Stimulated activated CD4-positive, alpha-beta T cell treated with anti-CD3 and anti-CD28 coated beads, Interleukin-4, amount 100 ng/mL, for 4 hours (primary cell): Measurements from ENCODE around the gene NSMCE4A.
"Not testable (repeated sequence)": the region's sequence is repeated elsewhere in the genome, so short reads cannot be mapped to it uniquely, and the experiment has no call there.

Experiments used
- DNase-seq, 2 experiments: peaks; one replicate each; pipeline ENCODE4 v3.0.0-alpha.2; 2020

NSMCE4A gene, protein sequence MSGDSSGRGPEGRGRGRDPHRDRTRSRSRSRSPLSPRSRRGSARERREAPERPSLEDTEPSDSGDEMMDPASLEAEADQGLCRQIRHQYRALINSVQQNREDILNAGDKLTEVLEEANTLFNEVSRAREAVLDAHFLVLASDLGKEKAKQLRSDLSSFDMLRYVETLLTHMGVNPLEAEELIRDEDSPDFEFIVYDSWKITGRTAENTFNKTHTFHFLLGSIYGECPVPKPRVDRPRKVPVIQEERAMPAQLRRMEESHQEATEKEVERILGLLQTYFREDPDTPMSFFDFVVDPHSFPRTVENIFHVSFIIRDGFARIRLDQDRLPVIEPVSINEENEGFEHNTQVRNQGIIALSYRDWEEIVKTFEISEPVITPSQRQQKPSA

DNA sequence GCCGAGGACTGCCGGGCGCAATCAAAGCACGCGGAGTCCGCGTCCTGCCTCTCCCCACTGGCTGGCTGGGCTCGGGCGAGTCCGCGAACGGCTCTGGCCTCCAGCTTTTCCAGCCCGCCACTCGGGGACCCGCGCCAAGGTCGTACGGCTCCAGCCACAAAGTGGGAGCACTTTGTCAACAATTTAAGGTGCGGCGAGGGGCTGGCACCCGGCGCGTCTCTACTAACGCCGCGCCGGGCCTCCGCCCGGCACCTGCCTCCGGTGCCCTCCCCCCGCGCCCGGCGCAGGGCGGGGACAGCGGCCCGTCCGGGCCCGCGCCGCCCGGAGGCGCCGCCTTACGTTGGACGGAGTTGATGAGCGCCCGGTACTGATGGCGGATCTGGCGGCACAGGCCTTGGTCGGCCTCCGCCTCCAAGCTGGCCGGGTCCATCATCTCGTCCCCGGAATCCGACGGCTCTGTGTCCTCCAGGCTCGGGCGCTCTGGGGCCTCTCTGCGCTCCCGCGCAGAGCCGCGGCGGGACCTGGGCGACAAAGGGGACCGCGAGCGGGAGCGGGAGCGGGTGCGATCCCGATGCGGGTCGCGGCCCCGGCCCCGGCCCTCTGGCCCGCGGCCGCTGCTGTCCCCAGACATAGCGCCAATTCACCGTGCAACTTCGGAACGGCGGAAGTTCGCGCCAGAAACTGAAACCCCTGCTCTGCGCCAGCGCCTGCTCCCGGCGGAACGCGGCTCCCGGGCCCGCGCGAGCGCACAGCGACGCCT lies at the start of gene NSMCE4A:
TSS of gene NSMCE4A (minus strand) at position 683 of the 760 bp plus-strand sequence. CDS start at position 631, 52 bp downstream.
- peak; percentile 68 to 78 for DNase-seq

DNA sequence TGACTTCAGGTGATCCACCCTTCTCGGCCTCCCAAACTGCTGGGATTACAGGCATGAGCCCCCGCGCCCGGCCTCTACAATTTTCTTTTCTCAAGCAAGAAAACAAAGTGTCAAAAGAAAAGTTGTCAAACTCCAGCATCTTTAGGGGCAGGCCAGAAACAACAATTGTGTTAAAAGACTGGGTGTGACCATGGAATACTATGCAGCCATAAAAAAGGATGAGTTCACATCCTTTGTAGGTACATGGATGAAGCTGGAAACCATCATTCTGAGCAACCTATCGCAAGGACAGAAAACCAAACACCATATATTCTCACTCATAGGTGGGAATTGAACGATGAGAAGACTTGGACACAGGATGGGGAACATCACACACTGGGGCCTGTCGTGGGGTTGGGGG lies 48.2 kb upstream of the NSMCE4A start:
- not testable (repeated sequence) for DNase-seq

DNA sequence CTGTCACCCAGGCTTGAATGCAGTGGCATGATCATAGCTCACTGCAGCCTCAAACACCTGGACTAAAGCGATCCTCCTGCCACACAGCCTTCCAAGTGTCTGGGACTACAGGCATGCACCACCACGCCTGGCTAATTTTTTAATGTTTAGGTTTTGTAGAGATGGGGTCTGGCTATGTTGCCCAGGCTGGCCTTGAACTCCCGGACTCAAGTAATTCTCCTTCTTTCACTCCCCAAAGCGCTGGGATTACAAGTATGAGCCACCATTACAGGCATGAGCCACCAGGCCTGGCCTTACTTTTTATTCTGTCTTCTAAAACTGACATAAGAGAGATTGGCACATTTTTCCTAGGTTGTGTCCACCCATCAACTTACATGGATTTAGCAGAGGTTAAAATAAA lies 47.3 kb upstream of the NSMCE4A start:
- no peak for DNase-seq

DNA sequence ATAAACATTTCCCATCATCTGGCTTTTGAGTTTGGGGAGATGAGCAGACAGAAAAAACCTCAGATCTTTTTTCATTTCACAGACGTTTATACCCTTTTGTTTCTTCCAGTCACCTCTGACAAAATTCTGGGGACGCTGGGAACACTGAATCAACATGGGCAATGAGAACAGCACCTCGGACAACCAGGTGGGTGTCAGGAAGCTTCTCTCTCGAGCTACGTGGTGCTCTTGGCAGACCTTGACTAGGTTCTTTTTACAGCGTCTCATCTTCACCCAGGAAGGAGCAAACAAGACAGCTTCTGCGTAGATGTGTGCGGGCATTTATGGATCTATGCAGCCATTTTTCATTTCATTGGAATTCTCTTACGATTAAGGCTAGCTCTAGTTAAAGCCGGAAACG lies 46.8 kb upstream of the NSMCE4A start:
- no peak for DNase-seq

DNA sequence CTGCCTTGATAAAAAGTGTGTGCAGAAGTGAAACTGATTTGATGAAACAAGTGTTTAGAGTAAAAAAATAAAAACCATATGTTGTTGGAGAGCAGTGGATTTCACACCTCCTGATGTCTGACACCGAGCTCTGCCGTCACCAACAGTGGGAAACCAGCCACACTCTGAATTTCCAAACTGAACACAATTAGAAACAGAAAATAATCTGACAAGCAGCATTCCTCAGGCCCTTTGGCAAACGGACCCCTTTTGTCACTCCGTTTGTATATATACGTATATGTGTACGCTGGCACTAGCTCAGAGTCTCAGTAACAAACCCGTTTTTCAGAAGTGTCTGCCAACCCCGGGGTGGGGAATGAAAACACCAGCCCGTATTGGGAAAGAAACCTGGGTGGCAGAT lies 46.4 kb upstream of the NSMCE4A start:
- no peak for DNase-seq

DNA sequence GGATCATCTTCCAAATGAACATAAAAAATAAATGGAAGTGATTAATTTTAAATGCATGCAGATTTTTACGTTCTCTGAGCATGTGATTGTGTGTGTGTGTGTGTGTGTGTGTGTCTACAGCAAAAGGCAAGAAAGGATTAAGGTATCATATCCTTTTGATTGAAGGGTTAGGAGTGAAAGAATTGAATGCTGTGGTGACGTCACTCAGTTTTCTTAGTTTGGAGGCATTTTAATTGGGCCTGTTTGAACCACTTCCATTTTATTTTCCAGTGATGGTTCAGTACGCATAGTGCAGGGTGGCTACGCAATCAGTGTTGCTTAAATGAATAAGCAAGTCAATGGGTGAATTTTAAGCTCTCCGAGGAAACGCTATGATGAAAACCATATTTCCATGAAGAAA lies 45.2 kb upstream of the NSMCE4A start:
- no peak for DNase-seq

DNA sequence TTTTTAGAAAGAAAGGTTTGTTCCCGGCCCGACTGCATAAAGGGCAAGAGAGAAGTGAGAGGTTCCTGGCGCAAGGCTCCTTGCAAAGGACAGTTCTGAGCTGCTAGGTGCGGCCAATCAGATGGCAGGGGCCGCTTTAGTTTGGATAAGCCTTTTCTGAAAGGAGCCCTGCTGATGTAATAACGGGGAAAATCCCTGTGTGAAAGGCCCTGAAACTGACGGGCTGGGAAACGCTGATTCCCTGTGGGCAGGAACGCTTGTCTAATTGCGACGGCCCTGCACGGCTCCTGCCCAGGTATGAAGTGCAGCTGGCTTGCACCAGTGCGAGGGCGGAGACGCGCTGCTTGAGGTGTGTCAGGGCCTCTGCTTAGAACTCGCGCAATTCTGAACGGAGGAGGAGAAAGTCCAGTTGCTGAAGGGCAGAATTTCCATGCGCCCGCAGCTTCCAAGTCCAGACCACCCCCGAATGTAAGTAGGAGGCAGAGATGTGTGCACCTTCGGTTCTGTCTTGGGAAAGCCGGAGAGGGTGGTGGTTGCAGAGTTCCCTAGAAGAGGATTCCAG lies 44.5 kb upstream of the NSMCE4A start:
- no peak for DNase-seq

DNA sequence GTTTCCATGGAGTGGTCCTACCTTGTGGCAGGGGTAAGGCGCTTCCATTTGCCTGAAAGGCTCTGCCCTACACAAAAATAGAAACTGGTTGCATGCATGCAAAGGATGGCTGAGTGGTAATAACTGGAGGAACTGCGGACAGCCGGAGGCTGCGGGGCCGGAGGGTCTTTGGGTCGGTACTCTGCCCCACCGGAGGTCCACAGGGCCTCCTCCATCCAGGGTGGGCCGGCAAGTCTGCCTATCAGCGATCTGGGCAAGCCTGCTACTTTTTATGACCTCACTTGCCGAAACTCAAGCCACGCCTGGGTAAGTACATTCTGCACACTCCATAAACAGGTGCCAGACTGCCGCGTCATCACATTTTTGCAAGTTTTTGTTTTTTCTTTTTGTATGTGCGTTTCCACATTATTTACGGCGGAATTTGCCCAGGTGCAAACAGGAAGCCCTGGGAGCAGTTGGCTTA lies 44.0 kb upstream of the NSMCE4A start:
- DNase-seq, result no peak

DNA sequence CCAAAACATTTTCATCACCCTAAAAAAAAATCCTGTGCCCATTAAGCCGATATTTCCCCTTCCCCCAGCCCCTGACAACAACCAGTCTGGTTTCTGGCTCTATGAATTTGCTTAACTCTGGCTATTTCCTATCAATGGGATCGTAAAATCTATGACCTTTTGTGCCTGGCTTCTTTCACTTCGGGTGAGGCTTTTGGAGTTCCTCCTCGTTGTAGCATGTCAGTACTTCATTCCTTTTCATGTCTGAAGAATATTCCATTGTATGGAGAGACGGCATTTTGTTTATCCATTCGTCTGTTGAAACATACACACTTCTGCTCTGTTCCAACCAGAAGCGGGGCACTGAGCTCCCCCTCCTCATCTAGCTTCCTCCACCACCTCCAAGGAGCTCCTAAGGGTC lies 43.5 kb upstream of the NSMCE4A start:
- no peak for DNase-seq

DNA sequence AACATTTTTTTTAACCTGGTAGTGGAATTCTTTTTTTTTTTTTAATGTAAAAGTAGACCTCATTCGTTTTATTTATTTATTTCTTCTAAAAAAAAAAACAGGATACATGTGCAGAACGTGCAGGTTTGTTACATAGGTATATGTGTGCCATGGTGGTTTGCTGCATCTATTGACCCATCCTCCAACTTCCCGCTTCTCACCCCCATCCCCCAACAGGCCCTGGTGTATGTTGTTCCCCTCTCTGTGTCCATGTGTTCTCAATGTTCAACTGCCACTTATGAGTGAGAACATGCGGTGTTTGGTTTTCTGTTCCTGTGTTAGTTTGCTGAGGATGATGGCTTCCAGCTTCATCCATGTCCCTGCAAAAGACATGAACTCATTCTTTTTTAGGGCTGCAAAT lies 42.9 kb upstream of the NSMCE4A start:
- DNase-seq, result not testable (repeated sequence)

DNA sequence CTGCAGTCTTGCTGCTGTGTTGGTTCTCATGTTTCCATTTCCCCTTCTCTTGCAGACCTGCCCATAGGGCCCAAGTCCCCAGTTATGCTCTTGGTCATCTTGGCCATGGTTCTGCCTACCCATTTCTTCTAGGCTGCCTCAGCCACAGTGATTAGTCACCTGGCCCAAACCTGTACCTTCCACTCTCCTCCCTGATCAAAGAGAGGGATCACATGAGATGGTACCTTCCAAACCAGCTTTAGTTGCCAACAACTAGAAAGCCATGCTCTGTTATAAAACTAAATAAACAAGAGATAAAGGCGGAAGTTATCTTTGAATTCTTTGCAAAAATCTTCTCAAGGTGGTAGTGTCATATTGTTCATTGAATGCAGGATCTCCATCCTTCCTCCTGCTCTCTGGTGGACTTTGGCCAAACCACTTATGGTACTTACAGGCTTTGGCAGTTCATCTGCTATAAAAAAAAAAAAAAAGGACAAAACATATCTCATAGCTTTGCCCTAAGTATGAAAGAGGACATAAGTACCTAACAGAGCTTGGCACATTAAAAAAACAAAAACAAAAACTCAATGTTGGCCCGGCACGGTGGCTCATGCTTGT lies 39.7 kb upstream of the NSMCE4A start:
- no peak for DNase-seq

DNA sequence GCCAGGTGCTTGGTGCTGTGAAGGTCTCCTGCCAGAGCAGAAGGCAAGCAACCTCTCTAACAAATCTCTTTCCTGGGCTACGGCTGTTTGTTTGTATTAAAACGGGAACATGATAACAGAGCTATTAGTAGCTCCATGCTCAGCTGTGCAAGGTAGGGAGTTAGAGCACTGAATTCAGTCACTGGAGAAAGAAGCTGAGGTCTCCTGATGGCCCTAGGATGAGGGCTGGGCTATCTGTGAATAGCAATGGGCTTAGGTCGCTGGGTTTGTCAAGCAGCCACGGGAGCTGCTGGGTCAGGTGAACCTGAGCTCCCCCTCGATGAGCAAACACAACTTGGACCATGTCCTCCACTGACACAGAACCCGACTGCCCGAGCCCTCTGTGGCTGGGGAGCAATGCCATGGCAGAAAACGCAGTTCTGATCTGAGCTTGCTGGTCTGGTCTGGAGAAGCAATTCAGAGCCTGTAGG lies 38.3 kb upstream of the NSMCE4A start:
- no peak for DNase-seq

DNA sequence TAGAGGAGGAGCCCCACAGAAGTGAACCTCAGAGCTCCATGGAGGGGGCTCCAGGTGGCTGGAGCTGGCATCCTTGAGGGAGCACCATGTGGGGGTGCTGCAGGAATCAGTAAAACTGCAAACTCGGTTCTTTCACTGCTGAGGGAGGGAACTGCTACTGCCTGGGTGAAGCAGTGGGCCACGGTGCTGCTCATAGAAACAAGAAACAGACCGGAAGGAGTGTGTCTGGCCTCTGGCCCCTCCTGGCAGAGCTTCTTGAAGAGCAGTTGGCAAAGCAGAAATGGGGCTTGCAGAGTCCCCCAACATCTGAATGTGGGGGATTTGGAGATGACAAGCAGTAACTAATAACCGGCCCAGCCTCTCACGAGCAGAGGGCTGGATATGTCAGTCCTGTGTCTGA lies 37.7 kb upstream of the NSMCE4A start:
- DNase-seq, result no peak

DNA sequence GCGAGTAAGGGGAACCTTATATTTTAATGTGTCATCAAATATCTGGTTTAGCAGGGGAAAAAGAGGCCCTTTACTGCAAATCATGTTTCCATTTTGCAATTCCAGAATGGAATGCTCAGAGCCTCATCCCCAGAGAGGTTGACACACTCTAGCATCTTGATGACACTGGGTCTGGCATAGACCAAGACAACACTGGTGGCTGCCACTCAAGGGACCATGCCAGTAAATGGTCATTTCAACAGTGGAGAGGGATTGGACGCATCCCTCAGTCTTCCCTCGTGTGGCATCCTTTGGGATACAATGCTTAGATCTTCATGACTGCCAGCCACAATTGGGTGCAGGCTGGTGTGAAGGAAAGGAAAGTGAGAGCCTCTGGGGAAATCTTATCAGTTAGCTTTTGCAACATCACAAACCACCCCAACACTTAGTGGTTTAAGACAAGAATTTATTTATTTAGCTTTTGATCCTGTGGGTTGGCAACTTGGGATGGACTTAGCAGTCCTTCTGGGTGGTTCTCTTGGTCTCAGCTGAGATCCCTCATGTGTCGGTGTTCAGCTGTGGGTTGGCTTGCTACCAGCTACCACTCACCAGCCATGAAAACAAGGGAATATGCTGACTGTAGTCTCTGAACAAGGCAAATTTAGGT lies 35.5 kb upstream of the NSMCE4A start:
- DNase-seq, result no peak

DNA sequence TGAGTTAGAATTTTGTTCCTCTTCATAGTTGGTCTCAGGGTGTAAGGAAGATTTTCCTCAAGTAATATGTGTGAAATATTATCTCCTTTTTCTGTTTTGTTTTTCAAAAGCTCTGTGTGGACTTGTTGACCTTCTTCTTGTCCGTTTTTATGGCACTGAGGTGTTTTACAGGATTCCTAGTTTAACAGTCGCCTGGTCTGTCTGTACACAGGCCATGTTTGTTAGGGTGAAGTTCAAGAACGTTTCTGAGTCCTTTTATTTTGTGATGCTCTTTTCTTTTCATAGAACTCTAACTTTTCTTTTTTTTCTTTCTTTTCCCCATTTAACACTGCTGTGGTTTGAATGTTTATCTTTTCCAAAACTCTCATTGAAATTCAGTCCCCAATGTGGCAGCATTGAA lies 32.4 kb upstream of the NSMCE4A start:
- no peak for DNase-seq

DNA sequence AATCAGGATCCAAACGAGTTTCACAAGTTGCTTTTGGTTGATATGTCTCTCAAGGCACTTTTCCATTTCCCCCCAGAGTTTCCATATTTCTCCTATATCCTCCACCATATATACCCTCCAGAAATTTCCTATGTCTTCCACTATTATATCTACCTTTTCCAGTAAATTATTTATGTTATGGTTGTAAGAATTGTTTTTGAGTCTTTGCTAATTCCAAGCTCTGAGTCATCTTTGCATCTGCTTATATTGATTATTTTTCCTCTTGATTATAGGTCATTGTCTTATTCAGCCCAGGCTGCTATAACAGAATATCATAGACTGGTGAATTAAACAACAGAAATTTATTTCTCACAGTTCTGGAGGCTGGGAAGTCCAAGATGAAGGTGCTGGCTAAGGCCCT lies 26.7 kb upstream of the NSMCE4A start:
- no peak for DNase-seq

DNA sequence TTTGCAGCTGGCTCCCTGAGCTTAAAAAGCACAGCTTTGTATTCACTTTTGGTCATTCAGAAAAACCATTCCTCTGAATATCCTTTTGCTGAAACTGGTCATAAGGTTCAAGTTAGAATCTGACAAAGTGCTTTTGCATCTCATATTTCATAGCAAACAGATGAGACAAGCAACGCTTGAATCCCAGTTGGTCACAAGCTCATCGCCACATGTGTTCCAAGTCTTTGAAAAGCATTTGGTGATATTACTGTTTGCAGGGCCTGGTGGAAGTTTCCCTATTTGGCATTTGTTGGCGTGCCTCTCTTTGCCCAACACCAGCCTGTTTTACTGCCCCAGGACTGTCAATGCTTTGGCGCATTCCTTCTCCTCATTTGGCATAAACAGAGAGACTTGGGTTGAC lies 24.3 kb upstream of the NSMCE4A start:
- DNase-seq, result no peak

DNA sequence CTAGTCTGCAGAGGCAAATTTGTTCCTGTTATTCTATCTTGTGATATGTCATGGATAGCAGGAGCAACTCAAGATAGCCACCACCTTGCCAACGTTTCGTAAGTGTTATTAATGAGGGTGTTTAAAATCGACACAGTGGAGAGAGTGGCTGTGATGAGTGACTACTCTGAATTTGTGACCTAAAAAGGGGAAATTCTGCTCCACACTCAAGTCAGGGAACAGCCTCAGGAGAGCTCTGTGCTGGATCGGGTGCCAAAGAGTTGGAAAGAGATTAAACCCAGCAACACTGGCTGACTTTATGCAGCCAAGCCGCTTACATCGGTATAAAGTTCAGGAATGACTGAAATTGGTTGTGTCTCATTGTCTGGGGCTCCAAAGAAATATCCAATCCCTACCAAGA lies 23.4 kb upstream of the NSMCE4A start:
- DNase-seq, result no peak

DNA sequence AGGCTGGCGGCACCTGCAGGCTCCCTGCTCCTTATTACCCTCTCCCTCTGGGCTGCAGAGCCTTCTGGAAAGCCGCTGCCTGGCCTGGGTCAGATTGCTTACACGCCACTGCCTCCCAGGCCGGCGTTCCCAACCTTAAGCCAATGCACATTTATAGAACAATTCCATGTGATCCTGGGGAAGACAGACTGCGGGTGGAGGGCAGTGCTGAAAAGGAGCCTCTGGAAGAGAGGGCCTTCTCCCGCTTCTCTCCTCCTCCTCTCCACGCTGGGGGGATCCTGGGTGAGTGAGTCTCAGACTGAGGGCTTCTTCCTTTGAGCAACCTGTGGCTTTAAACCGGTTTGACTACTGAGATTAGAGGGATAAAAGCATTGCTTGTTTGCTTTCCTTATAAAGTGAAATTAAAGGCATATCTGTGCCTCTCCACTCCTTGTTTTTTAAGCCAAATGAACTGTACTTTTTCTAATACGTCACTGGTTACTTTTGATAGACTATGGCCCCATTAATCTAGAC lies 19.5 kb upstream of the NSMCE4A start:
- DNase-seq, result no peak

DNA sequence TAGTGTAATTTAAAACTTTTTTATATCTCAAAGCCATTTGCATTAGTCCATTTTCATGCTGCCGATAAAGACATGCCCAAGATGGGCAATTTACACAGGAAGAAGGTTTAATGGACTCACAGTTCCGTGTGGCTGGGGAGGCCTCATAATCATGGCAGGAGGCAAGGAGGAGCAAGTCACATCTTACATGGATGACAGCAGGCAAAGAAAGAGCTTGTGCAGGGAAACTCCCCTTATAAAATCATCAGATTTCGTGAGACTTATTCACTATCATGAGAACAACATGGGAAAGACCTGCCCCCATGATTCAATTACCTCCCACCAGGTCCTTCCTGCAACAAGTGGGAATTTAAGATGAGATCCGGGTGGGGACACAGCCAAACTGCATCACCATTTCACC lies 16.7 kb upstream of the NSMCE4A start:
- not testable (repeated sequence) for DNase-seq

DNA sequence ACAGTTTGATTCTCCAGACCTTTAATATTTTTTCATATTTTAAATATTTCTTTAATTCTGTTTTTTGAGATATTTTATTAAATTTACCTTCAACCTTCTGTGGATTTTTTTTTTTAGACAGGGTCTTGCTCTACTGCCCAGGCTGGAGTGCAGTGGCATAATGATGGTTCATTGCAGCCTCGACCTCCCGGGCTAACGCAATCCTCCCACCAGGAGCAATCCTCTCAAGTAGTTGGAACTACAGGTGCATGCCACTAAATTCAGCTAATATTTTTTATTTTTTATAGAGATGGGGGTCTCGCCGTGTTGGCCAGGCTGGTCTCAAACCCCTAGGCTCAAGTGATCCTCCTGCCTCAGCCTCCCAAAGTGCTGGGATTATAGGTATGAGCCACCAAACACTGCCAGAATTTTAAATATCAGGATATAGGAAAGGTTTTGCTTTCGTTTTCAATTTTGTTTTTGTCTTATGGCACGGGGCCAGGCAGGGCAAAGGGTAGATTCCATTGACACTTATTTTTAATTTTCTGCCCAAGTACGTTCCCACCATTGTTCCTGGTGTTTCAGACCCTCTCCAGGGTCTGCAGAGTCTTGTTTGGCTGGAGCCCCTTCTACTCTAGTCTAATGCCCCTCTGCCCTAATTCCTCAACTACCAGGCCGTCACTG lies 15.1 kb upstream of the NSMCE4A start:
- no peak for DNase-seq
